NCI-H1048 (cell line): ENCODE measurements around the gene PTRH1.

Experiments used
- DNase-seq: peaks from one replicate; lab custom pipeline; 2025; lab: John Stamatoyannopoulos, UW

Gene PTRH1

DNA sequence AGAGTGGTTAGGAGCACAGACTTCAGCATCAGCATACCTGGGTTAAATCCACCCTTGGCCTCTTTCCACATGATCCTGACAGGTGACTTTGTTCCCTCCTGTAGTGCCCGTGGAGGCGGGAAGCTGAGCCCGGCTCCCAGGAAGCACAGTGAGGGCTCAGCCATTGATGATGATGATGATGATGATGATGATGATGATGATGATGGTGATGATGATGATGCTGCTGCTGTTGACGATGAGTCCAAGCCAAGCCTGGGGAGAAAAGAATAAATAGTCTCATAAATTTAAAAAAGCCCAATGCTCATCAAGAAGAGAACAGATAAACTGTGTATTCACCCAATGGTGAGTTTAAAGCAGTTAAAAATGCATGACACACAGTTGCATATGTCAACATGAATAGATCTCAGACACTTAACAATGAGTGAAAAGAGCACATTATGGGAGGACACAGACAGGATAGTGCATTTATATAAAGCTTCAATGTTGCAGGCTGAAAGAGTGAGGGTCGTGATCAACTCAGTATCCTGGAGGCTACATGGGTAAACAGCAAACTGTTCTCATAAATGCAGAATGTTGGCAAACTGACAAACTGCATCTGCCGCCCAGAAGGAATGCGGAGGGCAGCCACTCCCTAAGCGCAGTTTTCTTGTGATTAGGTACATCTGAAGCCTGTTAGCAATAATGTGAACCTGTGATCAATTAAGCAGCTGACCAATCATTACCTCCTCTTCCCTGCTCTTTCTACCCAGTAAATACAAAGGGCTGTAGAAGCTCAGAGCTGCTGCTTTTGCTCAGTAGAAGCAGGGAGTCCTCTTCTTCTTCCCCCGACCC, 20.4 kb downstream of the PTRH1 start:
- no peak for DNase-seq

DNA sequence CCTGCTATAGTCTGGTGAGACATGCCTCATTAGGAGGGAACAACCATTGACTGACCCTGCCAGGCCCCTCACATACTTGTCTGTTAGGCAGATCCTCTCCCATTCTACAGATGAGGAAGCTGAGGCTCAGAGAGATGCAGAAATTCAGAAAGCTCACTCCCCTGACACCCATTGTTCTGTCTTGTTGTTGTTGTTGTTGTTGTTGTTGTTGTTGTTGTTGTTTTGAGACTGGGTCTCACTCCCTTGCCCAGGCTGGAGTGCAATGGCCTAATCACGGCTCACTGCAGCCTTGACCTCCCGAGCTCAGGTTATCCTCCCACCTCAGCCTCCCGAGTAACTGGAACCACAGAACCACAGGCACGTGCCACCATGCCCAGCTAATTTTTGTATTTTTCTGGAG, 21.8 kb downstream of the PTRH1 start:
- no peak for DNase-seq

DNA sequence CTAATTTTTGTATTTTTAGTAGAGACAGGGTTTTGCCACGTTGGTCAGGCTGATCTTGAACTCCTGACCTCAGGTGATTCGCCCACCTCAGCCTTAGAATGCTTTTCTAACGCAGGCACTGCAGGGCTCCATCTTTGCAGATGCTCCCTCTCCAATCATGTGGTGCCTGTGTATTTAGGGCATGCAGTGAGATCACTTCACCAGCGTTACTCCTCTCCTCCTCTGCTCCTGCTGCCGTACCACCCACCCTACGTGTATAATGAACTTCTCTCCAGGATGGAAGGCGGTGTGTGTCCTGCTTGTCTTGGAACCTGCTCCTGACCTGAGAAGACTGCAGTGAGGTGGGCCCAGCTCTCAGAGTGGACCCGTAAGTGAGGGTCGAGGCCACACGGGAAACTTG, 22.3 kb downstream of the PTRH1 start:
- DNase-seq = no peak

DNA sequence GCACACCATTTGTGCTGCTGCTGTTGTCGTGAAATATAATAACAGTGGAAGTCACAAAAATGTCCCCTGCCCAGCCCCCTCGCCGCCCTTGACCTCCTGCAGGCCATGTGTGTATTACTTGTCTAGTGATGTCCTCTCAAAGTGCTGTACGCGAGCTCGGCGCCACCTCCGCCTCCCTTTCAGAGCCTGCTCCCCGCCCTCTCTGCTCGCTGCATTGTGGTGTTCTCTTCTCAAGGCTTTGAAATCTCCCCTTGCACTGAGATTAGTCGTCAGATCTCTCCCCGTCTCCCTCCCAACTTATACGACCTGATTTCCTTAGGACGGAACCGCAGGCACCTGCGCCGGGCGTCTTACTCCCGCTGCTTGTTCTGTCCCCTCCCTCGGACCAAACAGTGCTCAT, 23.4 kb downstream of the PTRH1 start:
- no peak for DNase-seq

DNA sequence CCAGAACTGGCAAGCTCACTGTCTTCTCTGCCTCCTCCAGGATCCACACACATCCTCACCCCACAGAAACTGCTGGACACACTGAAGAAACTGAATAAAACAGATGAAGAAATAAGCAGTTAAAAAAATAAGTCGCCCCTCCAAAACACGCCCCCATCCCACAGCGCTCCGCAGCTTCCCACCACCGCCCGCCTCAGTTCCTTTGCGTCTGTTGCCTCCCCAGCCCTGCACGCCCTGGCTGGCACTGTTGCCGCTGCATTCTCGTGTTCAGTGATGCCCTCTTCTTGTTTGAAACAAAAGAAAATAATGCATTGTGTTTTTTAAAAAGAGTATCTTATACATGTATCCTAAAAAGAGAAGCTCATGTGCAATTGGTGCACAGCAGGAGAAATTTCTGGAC, 24.7 kb downstream of the PTRH1 start:
- no peak for DNase-seq

DNA sequence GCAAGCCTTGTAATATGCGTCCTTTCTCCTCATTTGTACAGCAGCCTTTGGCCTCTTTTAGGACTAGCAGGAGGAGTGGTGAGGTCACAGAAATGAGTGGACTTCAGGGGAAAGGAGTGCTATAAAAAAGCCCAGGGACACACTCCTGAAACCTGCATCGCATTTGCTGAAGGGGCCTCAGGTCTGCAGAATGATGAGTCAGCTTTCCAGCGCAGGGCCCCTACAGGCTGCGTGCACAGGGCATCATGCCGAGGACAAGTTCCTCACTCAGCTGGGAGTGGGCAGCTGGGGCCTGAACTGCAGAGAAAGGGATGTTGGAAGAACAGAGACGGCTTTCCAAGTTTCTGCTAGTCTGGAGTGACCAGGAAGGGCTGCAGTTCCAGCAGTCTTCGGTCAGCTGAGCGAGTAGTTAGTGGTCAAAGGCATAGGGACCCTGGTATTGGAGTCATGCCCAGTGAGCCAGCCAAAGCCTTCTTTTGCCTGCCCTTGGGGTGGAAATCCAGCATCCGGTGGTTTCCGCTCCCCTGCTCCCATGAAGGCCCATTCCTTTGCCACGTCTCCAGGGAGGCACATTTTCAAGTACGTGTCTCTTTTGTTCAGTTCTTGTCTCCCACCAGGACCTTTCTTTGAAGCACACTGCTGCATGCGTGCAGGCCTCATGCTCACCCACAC, 26.0 kb downstream of the PTRH1 start:
- no peak for DNase-seq

DNA sequence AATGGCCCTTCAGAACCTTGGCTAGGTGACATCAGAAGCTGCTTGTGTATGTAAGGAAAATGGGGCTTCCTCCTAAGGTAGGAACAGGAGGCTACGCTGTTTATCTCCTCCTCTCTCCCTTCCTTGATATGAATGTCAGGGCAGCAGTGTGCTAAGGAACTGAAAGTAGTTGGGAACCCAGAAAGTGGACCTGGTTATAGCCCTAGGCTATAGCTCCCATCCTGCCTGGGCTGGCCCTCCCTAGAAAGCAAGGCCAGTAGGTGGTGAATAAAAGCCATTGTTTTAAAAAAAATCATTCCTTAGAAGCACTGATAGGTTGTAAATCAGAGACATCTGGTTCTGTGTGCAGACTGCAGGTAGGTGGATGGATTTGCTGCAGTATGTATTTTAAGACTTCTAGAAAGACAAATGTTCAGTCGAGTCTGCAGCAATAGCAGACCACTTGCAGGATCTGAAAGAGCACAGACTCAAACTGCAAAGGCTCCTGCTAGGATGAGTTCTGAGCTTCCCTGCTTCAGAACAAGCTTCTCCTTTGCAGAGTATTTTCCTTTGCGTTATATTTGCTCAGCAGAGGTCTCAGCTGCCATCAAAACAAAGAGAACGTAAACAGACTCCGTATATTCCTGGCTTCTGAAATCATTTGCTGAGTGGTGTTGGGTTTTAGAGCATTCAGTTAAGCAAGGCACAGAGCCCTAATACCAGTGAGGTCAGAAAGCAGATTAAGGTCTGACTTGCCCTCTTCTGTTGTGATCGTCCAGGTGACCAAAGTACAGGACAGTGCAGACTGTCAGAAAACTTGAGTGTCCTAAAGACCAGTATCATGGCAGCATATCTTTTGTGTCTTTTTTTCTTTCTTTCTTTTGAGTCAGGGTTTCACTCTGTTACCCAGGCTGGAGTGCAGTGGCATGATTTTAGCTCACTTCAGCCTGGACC, 28.7 kb downstream of the PTRH1 start:
- DNase-seq = no peak

DNA sequence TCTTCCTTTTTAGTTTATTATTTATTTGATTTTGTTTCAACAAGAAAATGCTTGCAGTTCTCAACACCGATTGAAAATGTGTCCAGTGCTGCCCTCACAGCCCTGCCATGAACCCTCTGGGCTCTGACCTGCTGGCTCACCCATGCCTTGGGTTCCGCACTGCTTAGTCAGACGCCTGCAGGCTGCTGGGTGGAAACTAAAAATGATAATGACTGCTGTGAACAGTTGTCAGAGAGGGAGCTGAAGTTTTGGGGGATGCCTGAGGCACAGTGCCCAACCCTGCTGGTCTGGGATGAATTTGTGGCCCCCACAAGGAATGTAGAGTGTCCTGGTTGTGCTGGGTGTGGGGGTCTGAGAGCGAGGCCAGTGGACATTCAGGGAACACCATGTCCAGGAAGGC, 30.9 kb downstream of the PTRH1 start:
- DNase-seq = no peak

DNA sequence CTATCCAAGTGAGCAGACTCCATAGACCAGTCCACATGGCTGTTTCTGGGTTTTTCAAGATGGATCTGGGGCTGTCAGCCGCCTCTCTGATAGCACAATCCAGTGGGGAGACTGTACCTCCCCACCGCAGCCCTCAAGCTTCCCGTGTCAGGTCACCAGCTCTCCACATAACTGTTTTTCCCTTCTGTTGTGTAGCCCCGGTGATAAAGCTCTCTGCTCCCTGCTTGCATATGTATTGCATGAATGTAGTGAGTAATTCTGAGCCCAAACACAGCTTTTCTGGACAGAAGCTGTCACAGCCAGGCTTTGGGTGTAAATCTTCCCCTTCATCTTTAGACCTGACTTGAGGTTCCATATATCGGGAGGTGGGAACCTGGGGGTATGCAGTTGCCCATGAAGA, 31.7 kb downstream of the PTRH1 start:
- DNase-seq = no peak

DNA sequence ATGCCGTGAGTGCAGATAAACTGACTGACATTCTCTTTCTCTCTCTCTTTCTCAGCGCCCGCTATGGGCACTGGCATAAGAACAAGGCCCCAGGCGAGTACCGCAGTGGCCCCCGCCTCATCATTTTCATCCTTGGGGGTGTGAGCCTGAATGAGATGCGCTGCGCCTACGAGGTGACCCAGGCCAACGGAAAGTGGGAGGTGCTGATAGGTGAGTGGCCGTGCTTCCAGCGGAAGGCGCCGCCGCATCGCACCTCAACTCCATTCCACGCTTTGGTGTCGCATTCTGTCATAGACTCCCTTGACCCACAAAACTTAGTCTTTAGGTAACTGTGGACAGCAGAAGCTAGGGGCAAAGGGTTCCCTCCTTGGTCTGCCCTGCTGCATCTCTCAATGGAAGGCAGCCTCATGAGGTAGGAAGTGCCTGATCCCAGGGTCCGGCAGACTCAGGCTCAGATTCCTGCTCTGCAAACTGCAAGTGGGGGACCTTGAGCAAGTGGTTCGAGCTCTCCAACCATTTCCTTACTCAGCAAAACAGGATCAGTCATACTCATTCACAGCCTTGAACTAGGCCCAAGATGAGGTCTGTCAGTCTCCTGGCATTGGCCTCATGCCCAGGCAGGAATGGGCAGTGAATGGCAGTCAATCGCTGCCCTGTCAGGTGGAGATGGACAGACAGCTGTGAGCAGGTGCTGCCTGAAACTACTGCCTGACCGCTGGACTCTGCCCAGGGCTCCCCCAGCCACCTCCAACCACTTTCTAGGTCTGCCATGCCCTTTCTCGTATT, 32.9 kb downstream of the PTRH1 start:
- DNase-seq = no peak

DNA sequence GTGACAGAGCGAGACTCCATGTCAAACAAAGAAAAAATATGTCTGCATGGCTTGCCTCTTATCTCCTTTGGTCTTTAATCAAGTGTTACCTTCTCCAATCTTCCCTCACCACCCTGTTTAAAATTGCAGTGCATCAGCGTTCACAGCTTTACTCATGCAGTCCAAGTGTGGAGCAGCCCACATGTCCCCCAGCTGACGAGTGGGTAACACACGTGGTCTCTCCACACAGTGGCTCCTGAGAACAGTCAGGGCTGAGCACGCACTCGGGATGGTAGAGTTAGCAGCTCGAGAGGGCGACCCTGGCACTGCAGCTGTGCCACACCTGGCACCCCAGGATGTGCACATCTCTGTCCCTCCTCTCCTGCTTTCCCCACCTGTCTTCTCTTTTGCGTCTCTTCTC, 34.6 kb downstream of the PTRH1 start:
- no peak for DNase-seq

DNA sequence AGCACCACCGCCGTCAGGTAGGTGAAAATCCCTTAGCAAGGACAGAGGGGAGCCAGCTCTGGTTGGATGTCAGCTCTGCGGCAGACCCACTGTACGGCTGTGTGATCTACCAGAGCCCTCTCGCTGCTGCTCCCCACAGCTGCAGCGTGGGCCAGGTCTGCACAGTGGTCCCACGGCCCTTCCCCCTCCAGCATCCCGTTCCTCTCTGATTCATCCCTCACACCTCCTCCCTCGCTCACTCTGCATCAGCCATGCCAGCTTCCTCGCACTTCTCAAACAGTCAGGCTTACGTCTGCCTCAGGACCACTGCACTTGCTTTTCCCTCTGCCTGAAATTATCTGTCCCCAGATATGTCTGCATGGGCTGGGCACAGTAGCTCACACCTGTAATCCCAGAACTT, 35.2 kb downstream of the PTRH1 start:
- no peak for DNase-seq

DNA sequence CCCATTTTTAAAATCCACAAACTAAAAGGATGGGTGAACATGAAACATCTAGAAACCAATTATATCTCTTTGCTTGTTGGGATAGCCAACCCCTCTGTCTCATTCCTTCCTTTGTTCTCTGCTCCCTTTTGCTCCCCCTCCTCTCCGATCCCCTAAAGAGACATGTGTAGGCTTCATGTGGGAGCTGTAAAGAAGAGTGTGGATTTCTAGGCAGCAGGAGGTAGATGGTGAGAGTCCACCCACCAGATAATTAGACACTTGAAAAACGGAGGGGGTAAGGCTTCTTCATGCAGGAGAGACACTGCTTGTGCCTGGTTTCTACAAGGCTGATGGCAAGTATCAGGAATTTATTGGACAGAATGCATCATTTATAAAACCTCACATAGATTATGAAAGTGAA, 36.0 kb downstream of the PTRH1 start:
- DNase-seq = no peak

DNA sequence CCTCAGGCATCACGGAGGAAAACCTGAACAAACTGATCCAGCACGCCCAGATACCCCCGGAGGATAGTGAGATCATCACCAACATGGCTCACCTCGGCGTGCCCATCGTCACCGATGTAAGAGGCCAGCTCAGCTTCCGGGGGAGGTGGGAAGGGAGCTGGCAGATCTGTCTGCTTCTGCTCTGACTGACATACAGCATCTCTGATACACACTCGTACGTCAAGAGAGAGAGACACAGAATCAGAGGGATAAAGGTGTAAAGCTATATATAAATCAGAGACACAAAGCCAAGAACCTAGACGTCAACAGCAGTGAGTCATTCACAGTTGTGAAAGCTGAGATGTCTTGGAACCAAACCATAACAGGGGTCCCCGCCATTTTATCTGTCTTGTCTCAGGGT, 38.8 kb downstream of the PTRH1 start:
- no peak for DNase-seq

DNA sequence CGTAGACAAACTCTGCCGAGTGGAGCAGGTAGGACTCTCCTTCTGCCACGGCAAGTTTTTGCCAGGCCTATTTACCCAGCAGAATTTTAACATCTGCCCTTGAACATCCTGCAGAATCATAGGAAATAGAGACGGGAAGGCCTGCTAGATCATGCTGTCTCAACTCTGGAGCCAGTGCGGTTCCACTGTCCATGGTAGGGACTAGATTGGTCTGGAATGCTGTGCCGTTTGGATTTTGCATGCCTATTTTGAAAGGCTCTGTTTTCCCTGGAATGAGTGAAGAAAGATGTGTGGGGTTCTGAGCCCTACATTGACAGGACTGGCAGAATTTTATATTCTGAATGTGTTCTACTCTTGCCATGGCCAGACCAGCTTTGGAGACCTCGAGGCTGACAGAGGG, 42.2 kb downstream of the PTRH1 start:
- no peak for DNase-seq

DNA sequence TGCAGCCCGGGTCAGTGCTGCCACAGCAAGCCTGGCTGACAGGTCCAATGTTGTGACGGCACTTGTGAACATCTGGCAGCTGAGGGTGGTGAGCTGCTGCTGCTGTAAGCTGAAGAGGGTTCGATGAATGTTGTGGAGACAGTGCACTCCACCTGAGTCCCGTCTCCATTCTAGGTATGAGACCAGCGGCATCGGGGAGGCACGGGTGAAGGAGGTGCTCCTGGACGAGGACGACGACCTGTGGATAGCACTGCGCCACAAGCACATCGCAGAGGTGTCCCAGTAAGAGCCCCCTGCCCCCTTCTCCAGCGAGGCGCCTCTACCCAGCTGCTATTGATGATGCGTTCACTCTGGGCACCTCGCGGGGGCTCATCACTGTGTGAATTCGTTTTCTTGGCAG, 47.6 kb downstream of the PTRH1 start:
- no peak for DNase-seq

DNA sequence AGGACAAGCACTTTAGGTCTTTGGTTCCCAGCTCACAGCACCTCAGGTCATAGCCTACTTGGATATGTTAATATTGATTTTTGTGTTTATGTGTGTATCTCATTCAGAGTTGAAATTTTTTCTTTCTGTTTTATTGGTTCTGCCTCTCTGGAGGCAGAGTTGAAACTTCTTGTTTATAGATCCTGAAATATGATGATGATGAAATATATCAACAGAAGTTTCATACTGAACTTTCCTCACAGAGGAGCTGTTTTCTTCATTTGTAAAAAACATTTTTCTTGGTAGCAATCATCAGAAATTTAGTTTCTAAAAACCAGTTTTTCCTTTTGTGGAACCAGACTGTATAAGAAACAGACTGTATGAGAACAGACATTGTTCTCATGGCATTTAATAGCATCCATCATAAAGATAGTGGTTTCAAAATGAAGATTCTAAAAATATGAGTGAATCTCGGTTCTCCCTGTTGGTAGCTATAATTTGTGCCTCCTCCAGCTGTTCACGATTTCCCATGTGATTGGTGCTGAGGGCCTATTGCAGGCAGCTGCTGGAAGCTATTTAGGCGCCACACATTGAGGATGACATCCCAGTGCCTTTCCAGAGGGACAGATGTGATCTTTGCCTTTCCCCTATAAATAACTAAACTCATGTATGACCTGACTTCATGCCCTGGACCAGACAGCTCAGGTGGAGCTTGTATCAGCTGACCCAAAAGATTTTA, 48.2 kb downstream of the PTRH1 start:
- no peak for DNase-seq

DNA sequence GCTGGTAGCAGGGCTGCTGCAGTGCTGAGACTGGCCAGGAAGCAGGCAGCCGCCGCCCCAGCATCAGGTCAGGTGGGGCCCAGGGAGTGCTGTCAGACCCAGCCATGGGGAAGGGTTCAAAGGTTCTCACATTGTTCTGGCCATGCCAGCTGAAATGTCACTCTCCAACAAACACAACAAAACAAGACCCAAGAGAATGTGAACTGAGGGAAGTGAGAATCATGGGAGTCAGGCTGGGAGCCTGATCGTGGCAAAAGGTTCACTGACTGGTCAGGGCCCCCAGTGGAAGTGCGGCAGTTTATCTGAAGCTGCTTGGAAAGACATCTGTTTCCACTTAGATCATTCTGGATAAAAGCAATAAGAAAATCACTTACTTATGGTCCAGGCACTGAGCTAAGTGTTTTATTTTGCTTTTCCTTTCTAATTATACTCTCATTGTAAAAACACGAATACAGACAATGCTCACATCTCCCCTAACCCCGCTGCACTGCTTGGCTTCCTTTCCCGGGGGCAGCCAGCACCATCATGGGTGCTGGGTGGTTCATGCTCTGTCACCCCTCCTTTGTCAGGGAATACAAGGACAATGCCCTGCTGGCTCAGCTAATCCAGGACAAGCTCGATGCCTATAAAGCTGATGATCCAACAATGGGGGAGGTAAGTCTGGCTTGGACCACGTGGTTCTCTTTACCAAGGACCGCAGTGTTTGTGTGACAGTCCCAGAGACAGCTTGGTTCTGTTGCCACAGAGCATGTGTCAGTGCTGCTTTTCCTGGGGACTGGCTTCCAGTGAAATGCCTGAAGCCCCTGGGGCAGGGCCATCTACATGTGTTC, 50.6 kb downstream of the PTRH1 start:
- no peak for DNase-seq

DNA sequence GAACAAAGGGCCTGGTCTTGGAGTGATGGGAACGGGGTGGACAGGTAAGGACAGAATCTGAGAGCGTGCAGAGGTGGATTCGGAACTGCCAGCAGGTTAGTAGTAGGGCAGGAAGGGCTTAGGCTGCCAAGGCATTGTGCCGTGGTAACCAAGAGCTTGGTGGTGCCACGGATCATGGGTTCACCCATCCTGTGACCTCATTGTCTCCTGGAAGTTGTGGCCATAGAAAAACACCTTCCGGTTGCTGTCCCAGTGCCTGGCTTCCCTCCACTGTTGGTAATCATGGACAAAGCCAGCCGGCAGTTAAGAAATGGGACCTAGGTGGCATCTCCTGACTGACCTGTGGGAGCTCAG, 51.2 kb downstream of the PTRH1 start:
- no peak for DNase-seq
